Liver (tissue), 9 donors: ENCODE results near the gene DNAJC15. TPM values are rescaled to one million over a fixed set of nuclear protein-coding genes. Genes with fewer than 3 reads are reported as not detected.

Source experiments
- DNase-seq: peaks from one replicate; pipeline ENCODE4 v3.0.0-alpha.2; 2017; ENCODE audit warnings: low spot score
- H3K27ac ChIP-seq, 2 donors: one replicate each; pipeline ENCODE4 v1.7.0; 2013; ENCODE audit warnings: inconsistent platforms in 2 of 2, low read length in 2 of 2, control low read depth in 1 of 2, low read depth in 1 of 2, mild to moderate bottlenecking in 1 of 2
- H3K27me3 ChIP-seq, 4 donors: one replicate each; pipeline versions ENCODE4 v1.6.1 to v1.7.0; 2013; ENCODE audit warnings: low read length in 3 of 4, inconsistent platforms in 1 of 4, mild to moderate bottlenecking in 1 of 4, moderate library complexity in 1 of 4; ENCODE audit not compliant: control insufficient read depth in 4 of 4, insufficient read depth in 4 of 4
- H3K36me3 ChIP-seq, 4 donors: one replicate each; pipeline versions ENCODE4 v1.6.1 to v1.7.0; 2013; ENCODE audit warnings: low read length in 3 of 4, mild to moderate bottlenecking in 3 of 4, low read depth in 1 of 4, moderate library complexity in 1 of 4; ENCODE audit not compliant: control insufficient read depth in 4 of 4, insufficient read depth in 3 of 4
- H3K4me1 ChIP-seq, 4 donors: one replicate each; pipeline versions ENCODE4 v1.6.1 to v1.7.0; 2013; ENCODE audit warnings: low read length in 3 of 4, mild to moderate bottlenecking in 3 of 4, moderate library complexity in 1 of 4; ENCODE audit not compliant: control insufficient read depth in 4 of 4, insufficient read depth in 4 of 4
- H3K4me3 ChIP-seq, 3 donors: one replicate each; pipeline versions ENCODE4 v1.6.1 to v1.7.0; 2013; ENCODE audit warnings: low read length in 3 of 3, control low read depth in 1 of 3, low read depth in 1 of 3, mild to moderate bottlenecking in 1 of 3
- H3K9ac ChIP-seq, 2 donors: one replicate each; pipeline ENCODE4 v1.7.0; 2013; ENCODE audit warnings: low read length in 2 of 2, mild to moderate bottlenecking in 2 of 2, moderate library complexity in 2 of 2, control low read depth in 1 of 2, low read depth in 1 of 2
- H3K9me3 ChIP-seq, 4 donors: one replicate each; pipeline versions ENCODE4 v1.6.1 to v1.7.0; 2013; ENCODE audit warnings: low read length in 3 of 4; ENCODE audit not compliant: control insufficient read depth in 4 of 4
- EGR1 ChIP-seq, 2 donors: IDR thresholded peaks; 2 replicates each; pipeline ENCODE4 v1.6.1; 2016 to 2018; ENCODE audit warnings: antibody characterized with exemption in 2 of 2, low read depth in 2 of 2
- FOXA1 ChIP-seq: IDR thresholded peaks from 2 replicates; pipeline ENCODE4 v1.6.1; 2016; ENCODE audit warnings: antibody characterized with exemption
- GABPA ChIP-seq, 2 donors: IDR thresholded peaks in 1 of 2; conservative IDR thresholded peaks in 1 of 2; 2 replicates each; pipeline ENCODE4 v1.6.1; 2016; ENCODE audit warnings: antibody characterized with exemption in 2 of 2, mild to moderate bottlenecking in 1 of 2, moderate library complexity in 1 of 2
- HNF4A ChIP-seq, 2 donors: conservative IDR thresholded peaks; 2 replicates each; pipeline ENCODE4 v1.6.1; 2016; ENCODE audit warnings: antibody characterized with exemption in 2 of 2, mild to moderate bottlenecking in 2 of 2
- HNF4G ChIP-seq: IDR thresholded peaks from 2 replicates; pipeline ENCODE4 v1.6.1; 2016; ENCODE audit warnings: antibody characterized with exemption
- MAX ChIP-seq: IDR thresholded peaks from 2 replicates; pipeline ENCODE4 v1.6.1; 2016; ENCODE audit warnings: antibody characterized with exemption
- YY1 ChIP-seq: IDR thresholded peaks from 2 replicates; pipeline ENCODE4 v1.6.1; 2016; ENCODE audit warnings: antibody characterized with exemption, mild to moderate bottlenecking
- ZBTB33 ChIP-seq: IDR thresholded peaks from 2 replicates; pipeline ENCODE4 v1.6.1; 2016; ENCODE audit warnings: antibody characterized with exemption
- WGBS: extraction: QIAGEN DNeasy Blood & Tissue Kit; methylation state at CpG from one replicate; pipeline ENCODE4 v1.1.7; 2013; 5-methylcytosine and 5-hydroxymethylcytosine counted together
- polyA plus RNA-seq, 2 donors: library from polyadenylated mRNA; stranded (reverse) in 1 of 2; unstranded in 1 of 2; fragments of 200-250 nt in 1 of 2; fragments of >200 nt in 1 of 2; fragmentation: Nextera tagmentation in 1 of 2; extraction: Ambion mirVana in 1 of 2; gene quantifications; one replicate each; pipeline versions ENCODE4 v1.2.1 to v1.2.3, GENCODE V29; 2013 to 2015
- total RNA-seq, 2 donors: library from RNA; depleted of rRNA; stranded (reverse); fragments of >200 nt; gene quantifications; one replicate each; pipeline ENCODE4 v1.2.3, GENCODE V29; 2014
- TF ChIP-seq, protein P1 (sequence below): fragments of 150-350 bp; IDR thresholded peaks from 2 replicates; pipeline ENCODE4 v1.5.1; 2017; ENCODE audit warnings: improper control_type of control experiment, low read depth, low read length; ENCODE audit not compliant: missing input control
- donor health status: healthy.
- donor health status: healthy.
- donor health status: healthy.
- donor health status: healthy.
- donor health status: healthy.

The DNAJC15 gene
- total and polyA plus RNA-seq, 4 donors, result 5.8 to 55.4 (median 14.0) TPM

DNA sequence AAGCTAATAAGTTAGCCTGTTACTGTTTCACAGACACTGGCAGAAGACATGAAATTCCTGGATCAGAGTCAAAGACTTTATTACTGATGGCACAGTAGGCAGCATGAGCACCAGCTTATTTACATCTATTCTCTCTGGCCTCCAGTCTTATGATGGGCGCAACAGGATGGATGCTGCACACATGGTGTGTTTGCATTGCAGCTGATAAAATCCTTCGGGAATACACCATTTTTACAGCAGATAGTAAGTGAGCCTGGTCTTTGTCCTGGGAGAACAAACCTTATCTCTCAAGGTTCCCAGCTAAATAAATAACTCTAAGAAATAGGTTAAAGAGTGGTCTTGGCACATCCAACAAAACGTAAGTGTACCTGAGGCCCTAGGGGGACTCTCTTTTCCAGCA lies 47.3 kb upstream of the DNAJC15 start:
- no peak overlapping the region for H3K9ac ChIP-seq
- no peak for DNase-seq
- no peak overlapping the region for H3K4me3 ChIP-seq
- no peaks in the 10 kb centered on the region for H3K27me3 ChIP-seq
- H3K27ac ChIP-seq, result no peak overlapping the region
- WGBS, result 90% methylated on average over 3 of the region's 3 CpGs
- no peaks in the 10 kb centered on the region for H3K4me1 ChIP-seq
- TF ChIP-seq ZBTB33 (no peak), MAX (no peak), FOXA1 (no peak), HNF4A (conservative IDR thresholded peaks at IDR 0.05) (no peak)
- no peaks in the 10 kb centered on the region for H3K9me3 ChIP-seq
- H3K36me3 ChIP-seq, result peaks cover 0 to 3% (median 0%) of the 10 kb centered on the region in 4 donors

DNA sequence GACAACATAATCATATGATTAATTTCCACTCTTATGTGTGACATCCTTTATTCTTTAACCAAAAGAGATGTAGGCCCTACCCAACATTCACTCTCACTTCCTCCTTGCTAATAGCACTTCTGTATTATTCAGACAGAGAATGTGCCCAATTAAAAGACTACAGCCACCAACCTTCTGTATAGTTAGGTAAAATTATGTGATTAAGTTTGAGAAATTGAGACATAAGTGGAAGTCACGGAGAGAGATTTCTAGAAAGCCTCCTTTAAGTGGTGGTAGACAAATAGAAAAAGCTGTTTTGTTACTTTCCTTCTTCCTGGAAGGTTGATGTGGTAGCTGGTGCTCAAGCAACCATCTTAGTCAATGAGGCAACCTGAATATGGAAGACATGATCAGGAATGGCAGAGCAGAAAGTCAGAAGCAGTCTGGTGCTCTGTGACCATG lies 46.1 kb upstream of the DNAJC15 start:
- Histone ChIP-seq H3K4me3 (no peak overlapping the region), H3K9me3 (no peaks in the 10 kb centered on the region), H3K27ac (no peak overlapping the region), H3K36me3 (peaks cover 0 to 3% (median 0%) of the 10 kb centered on the region in 4 donors), H3K4me1 (no peaks in the 10 kb centered on the region), H3K27me3 (no peaks in the 10 kb centered on the region), H3K9ac (no peak overlapping the region)
- TF ChIP-seq HNF4G (no peak), YY1 (no peak), MAX (no peak)
- 95% methylated on average over 1 of the region's 1 CpG for WGBS
- no peak for DNase-seq

DNA sequence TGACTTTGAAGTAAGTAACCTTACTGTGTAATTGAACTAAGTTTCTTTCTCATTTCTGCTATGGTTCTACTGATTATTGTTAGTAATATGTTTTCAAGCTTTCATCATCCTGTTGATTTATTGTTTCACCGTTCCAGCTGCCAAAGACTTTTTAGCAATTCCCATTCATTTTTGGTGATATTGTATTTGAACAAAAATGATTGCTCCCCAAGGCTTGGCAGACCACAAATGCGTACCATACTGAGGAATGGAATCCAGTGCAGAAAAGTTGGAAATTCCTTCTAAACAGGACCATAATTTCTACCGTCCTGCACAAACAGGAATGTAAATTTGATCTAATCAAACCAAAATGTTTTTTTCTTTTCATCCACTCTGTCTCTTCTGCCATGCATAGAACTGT lies 42.1 kb upstream of the DNAJC15 start:
- Histone ChIP-seq H3K4me3 (no peak overlapping the region), H3K36me3 (no peaks in the 10 kb centered on the region), H3K27me3 (no peaks in the 10 kb centered on the region), H3K27ac (no peak overlapping the region), H3K9me3 (no peaks in the 10 kb centered on the region), H3K9ac (no peak overlapping the region), H3K4me1 (peaks cover 3 to 11% (median 8%) of the 10 kb centered on the region in 4 donors)
- 87% methylated on average over 3 of the region's 3 CpGs for WGBS
- TF ChIP-seq GABPA (IDR thresholded peaks at IDR 0.05 in 1 of 2, conservative IDR thresholded peaks at IDR 0.05 in 1 of 2) (no peak), FOXA1 (no peak), HNF4G (no peak), EGR1 (IDR thresholded peaks at IDR 0.05; ENCODE audit: low read depth in 2 of 2) (no peak)
- TF ChIP-seq, protein P1, sequence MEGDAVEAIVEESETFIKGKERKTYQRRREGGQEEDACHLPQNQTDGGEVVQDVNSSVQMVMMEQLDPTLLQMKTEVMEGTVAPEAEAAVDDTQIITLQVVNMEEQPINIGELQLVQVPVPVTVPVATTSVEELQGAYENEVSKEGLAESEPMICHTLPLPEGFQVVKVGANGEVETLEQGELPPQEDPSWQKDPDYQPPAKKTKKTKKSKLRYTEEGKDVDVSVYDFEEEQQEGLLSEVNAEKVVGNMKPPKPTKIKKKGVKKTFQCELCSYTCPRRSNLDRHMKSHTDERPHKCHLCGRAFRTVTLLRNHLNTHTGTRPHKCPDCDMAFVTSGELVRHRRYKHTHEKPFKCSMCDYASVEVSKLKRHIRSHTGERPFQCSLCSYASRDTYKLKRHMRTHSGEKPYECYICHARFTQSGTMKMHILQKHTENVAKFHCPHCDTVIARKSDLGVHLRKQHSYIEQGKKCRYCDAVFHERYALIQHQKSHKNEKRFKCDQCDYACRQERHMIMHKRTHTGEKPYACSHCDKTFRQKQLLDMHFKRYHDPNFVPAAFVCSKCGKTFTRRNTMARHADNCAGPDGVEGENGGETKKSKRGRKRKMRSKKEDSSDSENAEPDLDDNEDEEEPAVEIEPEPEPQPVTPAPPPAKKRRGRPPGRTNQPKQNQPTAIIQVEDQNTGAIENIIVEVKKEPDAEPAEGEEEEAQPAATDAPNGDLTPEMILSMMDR, result no peak
- DNase-seq, result no peak
